HG02973 (cell line): Measurements from ENCODE around the gene SLC22A23.

Experiments
- ATAC-seq: cut with Tn5 transposase; IDR thresholded peaks from one replicate; pipeline ENCODE4 v1.9.1; 2021; ENCODE audit warnings: moderate library complexity; ENCODE audit not compliant: unreplicated experiment

Gene SLC22A23

DNA sequence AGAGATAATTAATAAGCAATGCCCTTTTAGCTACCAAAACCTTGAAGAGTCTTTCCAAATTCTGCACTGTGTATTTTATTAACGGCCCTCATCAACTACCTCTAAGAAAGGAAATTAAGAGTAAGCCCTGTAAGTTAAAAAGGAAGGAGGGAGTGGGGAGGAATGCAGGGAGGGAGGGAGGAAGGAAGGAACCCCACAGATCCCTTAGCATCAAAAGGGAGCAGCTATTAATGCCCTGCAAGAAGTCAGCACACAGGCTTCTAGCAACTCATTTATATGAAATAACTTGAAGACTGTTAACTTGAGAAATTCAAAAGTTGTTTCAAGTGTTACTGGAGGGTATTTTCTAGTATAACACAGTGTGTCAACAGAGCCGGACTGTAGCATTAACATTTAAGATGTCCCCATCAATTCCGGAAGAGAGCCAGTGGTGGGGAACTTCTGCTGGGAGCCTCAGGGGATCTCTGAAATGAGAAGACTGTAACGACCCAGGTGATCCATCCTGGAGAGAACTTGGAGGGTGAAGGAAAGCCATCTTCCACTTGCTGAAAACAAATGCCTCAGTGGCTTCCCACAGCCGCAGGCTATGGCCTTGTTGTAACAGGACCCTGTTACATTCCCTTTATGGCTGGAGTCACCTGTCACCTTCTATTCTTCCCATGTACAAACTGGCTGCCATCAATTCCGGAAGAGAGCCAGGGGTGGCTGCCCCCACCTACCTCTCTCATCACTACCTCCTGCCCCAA lies 33.2 kb downstream of the SLC22A23 start:
- no peak for ATAC-seq

DNA sequence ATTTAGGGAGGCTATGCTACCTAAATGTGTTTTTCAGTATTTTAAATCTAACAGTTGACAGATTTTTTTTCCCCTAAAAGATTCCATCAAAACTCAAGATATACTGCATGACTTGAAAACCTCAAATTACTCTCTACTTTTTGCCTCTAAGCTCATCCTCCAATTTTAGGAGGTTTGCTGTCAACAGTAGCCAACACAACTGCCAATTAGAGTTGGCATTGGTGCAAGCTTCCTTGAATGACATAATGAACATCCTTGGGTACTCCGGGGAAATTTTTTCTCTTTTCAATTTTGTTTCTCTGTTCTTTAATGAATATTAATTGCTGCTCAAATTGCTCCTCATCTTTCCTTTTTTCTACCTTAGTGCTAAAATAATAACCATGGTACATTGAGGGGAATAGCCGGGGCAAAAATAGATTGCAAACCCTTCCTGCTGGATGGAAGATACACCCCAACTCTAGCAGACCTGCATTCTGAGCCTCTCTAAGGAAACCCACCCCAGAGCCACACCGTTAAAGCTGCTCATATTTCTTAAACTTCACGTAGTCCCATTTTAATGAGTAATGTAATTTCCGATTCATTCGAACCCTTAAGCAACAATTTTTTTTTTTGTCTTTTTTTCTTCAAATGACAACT lies 34.3 kb downstream of the SLC22A23 start:
- no peak for ATAC-seq

DNA sequence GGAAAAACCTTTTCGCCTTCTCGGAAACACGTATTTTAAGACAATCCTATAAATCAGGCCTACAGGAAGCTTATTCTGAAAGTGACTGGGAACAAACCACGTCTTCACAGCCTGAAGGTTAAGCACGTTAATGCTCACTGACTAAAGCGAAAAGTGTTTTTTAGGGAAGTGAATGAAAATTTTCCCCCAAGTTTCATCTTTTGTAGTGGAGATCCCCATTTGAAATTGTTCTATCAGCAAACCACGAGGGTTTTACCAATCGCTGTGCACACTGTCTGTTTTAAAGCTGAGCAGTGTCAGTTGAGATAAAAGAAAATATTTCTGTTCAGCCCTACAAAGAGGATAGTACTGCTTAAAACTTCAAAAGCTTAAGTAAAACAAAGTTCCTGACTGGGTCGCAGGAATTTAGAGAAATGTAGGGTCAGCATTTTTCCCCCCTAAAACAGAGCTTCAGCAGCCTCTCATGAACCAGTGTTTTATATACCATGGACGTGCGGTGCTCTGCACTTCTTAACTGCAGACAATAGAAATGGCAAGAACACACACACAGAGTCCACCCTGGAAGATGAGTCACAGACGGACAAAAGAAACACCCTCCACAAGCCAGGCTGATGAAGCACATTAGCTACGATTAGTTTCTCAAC lies 34.9 kb downstream of the SLC22A23 start:
- ATAC-seq = no peak

DNA sequence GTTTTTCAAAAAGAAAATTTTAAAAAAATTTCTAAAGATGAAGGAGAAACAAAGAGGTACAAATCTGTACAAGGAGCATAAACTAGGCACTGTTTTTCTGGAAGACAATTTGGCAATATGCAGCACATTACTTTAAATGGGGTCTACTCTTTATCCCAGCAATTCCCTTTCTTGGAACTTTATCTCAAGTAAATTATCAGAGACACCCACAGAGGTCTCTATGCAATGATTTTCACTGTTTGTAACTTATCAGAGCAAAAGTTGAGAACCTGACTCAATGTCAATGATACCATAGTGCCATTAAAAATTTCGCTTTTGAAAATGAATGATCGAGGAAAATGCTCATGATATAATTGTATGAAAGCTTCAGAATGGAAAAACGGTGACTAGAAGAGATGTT lies 35.7 kb downstream of the SLC22A23 start:
- ATAC-seq = no peak

DNA sequence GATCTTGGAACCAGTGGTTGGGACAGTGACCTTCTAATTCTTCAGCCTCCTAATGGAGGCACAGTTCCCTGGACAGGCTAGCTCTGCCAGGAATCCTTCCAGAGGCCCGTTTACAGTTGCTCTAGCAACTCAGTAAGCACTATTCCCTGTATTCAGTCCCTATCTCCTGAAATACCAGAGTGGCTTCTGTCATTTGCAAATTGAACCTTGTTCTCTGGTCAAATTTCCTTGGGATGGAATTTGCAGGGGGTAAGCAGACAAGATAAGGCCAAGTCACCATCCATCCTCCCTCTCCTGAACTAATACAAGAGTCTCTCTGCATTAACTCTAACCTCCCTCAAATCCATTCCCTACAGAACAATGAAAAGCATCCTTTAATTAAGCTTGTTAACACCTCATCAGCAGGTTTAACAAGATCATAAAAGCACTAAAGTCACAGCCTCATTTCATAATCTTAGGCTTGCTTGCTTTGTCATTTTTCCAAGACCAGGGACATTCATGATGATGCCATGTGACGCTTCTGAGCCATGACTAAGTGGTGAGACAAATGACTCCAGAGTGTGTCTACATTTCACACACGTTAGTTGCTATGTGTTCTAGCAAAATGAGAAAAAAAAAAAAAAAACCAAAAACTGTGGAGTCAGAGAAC lies 37.1 kb downstream of the SLC22A23 start:
- no peak for ATAC-seq

DNA sequence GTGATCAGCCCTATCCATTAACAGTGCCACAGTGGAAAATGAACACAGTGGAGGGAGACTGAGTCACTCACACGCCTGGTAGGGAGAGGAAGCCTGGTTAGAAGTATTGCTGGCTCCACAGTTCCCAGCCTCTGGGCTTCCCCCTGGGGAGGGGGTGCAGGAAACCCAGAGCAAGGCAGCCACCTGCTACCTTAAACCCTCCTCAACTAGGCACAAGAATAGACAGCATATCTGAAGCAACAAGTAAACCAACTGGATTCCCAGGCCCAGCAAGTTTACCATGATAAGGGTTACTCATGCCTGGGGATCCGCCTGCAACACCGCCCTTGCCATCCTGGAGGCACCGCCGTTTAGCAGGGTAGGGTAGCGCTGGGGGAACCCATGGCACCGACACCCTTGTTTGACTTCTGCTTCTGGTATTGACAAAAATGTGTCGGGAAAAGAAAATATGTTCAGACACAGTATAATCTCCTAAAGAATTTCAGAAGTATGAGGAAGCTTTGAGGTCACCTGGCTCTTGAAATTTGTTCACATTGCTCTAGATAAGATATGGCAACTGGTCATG lies 38.3 kb downstream of the SLC22A23 start:
- no peak for ATAC-seq

DNA sequence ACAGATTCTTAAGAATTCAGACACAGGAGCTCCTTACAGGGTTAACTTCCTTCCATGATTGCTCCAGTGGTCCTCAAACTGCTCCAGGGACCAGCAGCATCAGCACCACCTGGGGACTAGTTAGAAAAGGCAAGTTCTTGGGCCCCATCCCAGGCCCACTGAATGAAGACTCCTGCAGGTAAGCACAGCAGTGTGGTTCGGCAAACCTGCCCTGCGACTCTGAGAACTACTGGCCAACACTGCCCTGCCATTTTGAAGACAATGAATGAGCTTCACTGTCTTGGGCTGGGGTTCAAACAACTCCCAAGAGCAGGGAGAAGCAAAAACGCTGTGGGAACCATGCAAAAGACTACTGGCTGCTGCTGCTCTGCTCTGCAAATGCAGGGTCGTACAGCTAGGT lies 39.4 kb downstream of the SLC22A23 start:
- no peak for ATAC-seq

DNA sequence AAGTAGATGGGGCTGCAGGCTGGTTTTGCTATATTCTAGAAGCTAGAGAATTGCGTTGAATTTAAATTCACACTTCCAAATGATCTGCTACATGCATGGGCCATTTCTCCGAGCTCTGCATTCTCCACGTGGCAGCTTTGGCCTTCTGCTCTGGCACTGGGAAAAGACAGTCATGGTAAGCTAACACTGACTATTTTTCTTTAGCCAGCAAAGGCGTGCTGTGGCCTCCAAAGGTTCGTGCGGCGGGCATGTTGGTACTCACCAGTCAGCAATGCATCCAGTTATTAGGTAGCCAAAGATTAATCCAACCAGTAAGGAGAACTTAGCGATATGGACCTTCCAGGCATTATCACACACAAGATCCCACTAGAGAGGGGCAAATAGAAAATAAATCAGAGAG lies 41.4 kb downstream of the SLC22A23 start:
- no peak for ATAC-seq

DNA sequence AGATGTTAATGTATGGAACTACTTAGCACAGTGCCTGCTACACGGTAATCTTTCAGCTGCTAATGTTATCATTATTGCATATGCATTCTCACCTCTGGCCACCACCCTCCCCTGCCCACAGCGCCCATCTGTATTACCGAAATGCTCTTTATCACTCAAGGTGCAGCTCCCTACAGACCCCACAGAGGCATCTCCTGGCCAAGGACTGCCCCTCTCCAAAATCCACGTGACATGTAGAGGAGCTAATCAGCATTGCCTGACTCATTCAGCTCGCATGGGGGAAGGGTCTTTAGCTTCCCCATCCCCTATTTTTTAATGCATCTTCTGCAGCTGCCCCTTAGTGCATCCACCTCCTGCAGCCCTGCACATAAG lies 41.8 kb downstream of the SLC22A23 start:
- ATAC-seq = no peak

DNA sequence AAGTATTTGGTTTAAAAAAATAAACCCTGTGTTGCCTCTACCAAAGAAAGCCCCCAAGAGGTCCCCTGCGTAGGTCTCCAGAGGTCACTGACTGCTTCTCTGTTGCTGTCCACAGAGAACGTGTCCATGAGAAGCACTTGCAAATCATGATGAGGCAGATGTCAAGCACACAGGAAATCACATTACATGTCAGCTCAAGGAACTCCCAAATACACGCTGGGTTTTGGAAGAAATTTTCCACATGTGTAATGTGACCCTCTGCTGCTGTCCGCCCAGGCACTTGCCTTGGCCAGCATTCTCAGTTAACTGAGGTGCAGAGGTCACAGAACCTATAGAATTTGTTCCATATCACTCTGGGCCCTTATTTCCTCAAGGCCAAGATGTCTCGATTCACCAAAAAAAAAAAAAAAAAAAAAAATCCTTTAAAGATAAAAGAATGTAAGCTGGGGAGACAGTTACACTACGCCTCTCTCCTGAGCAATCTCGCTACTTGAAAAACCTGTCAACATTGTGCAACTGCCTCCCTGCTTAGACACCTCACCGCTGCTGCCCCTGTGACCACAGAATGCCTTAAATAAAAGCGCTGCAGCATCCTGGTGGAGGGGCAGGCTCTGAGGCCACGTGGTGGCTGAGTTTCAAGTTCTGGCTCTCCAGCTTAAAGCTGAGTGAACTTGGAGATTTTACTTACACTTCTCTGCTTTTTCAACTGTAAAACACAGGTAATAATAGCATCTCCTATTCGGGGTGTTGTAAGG lies 42.3 kb downstream of the SLC22A23 start:
- no peak for ATAC-seq

DNA sequence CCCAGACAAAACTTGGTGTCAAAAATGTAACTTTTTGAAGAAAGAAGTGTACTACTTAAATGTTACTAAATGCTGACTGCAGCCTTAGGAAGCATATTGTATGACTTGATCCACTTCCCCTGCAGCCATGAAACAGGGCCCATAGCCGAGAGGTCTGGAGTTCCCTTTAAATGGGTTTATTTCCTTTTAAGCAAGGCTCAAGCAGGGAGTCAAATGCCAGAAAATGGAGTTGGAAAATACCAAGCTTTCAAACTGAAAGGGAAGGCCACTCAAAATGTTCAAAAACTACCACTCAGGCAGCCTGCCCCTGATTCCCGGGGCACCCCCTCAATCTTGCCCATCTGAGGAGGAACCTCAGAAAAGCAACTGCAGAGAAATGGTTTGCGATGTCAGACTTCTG lies 43.3 kb downstream of the SLC22A23 start:
- ATAC-seq = no peak

DNA sequence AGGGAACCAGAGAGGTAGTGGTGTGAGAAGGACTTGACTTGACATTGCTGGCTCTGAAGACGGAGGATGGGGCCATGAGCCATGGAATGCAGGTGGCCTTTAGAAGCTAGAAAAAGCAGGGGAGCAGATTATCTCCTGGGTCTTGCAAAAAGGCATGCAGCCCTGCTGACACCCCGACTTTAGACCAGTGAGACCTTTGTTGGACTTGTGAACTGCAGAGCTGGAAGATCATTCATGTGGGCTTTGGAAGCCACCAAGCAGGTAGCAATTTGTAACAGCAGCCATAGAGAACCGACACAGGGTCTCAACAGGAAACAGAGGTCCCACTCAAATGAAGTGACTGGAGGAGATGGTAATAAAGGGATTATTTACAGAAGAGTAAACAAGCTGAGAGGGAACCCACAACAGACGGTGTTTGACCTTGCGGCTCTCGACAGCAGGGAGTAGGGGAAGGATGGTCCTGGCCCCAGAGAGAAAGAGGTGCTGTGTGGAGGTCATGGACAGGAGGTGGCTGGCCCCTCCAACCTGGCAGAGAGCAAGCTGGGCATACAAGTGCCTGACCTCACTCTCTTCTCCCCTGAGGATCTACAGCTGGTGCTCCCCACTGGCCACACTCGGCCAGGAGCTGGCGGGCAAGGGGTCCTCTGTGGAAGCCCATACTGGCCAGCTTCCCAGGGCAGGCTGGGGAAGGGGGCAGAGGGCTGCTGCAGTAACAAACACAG lies 43.9 kb downstream of the SLC22A23 start:
- no peak for ATAC-seq

DNA sequence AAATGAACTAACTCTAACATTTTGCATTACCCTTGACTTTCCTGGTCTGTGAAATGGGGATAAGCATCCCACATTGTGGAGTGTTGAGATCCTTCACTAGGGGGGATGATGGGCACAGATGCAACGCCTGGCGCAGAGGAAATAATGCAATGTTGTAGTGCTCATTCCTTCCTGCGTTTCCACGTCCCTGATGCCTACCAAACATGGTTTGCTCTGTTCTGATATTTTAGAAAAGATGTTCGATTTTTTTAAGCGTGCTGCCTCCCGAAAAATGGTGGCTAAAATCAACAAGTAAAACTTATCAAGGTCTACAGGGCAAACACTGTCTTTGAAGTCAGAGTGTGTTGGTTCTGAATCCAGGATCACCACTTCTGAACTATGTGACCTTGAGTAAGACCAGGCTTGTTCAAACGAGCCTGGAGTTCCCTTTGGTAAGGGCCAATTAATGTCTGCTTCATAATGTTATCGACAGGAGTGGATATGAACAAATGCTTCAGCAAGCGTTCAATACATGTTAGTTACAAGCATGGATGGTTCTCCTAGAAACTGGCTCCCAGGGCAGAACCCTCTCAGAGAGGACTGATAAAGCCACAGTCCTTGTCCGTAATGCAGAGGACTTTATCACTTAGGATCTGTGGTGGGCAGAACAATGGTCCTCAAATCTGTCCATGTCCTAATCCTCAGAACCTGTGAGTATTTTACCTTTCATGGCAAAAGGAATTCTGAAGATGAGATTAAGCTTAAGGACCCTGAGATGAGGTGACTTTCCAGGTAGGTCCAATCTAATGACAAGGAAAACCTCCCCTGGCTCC lies 44.7 kb downstream of the SLC22A23 start:
- no peak for ATAC-seq

DNA sequence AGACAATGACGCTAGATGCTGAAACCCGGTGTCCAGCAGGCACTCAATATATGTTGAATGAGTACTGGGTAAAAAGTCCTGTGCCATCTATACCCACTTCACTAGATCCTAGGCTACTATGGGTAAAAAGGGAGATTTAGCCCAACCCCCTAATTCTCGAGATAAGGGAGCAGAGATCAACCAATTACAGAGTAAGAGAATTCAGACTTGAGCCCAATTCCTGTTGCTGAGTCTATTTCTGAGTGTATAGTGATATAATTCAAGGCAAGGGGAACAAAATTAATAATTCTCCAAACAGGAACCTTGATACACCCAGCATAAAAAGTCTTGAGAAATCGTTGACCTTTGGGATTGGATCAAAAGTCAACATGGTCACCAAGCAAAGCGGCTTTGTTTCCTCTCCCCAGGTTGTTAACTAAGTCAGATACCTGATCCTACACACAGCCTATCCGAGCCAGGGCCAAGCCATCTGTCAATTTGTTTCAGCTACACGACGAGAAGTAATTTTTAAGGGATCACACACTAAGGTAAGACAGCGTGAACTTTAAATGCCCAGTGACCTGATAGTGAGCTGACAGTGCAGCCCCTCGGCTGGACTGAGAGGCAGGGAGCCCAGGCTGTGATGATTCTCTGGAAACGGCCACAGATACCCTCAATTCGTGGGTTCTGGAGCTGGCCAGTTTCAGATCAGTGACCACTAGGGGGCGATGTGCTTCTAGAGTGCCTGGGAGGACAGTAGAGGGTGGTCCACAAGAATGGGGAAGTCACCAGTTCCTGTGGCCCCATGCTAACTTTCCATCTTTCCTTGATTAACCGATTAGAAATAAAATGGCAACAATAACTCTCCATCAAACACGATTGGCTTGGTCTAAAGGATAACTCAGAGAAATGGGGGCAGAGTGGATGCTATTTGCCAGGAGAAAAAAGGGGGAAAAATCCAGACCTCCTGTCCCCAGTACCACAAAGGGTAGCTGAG lies 46.2 kb downstream of the SLC22A23 start:
- ATAC-seq = no peak

DNA sequence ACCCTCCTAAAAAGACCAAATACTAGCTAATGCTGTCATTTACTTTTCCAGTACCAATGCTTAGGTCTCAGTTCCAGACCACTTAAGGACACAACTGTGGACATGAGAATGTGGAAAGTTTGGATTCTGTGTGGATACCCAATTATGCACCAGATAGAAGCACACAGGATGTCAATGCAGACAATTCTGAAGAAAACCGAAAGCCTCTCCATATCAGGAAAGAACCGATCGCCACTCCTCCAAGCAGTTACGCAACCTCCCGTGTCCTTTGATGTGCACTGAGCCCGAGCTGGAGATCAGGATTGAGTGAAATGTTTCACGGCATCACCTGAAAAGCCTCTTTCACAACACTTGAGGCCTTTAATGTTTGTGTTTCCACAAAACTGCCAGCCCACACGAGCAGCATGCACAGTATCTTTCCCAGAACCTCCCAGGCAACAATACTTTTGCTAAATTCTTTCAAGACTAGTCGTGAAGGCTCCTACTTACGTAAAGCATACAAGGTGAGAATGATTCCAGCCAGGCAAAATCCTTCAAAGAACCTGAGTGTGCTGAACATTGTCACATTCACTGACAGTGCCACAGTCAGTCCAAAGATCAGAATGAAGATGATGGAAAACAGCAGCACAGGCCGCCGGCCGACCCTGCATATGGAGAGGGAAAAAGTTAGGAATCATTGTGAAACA lies 47.0 kb downstream of the SLC22A23 start:
- no peak for ATAC-seq

DNA sequence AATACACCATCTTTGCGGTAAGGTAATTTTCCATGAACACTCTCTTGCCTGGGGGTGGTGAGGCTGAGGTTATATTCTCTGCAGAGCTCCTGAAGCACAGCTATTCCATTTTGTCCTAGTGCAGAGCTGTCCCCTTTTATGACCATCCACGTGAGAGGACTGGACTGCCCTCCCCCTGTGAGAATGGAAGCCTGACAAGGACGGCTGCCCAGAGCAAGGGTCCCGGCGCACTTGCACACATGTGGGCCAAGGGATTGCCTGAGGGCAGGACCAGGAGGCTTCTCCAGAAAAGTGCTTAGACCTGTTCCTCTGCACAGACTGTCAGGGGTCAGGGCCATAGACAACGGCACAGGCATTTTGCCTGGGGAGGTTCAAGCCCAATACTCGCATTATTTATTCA lies 48.2 kb downstream of the SLC22A23 start:
- no peak for ATAC-seq

DNA sequence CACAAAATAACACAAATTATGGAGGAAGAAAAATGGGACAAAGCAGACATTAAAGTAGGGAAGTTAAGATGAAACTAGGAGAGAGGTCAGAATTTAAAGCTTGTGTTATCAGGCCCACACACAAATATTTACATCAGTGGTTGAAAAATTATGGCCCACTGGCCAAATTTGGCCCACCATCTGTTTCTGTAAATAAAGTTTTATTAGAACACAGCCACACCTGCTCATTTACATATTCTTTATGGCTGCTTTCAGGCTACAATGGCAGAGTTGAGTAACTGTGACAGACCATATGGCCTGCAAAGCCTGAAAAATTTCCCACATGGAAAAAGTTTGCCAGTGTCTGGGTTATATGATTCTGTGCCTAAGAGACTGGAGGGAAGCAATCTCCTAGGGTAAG lies 49.0 kb downstream of the SLC22A23 start:
- ATAC-seq = no peak
